Transverse colon (tissue), 4 donors: Measurements from ENCODE around the gene FAM229B.

Experiments used
- POLR2A ChIP-seq: fragments of 450-650 bp; IDR thresholded peaks from one replicate; pipeline ENCODE4 v1.6.1; 2016; ENCODE audit warnings: antibody characterized with exemption, mild to moderate bottlenecking, moderate library complexity
- POLR2AphosphoS5 ChIP-seq, 3 donors: sonication (generic); formaldehyde crosslinking; IDR thresholded peaks; one replicate each; pipeline ENCODE4 v1.6.1; 2016; ENCODE audit warnings: antibody characterized with exemption in 3 of 3
- TF ChIP-seq, protein P1 (sequence below), 5 experiments: fragments of 200-600 bp in 3 of 5; fragments of 450-650 bp in 2 of 5; sonication (generic) in 3 of 5; IDR thresholded peaks; 1 replicate in 2 of 5; 2 replicates in 3 of 5; pipeline ENCODE4 v1.5.1; 2016 to 2017; ENCODE audit warnings: antibody characterized with exemption in 5 of 5, inconsistent platforms in 3 of 5, mild to moderate bottlenecking in 2 of 5, moderate library complexity in 1 of 5

DNA sequence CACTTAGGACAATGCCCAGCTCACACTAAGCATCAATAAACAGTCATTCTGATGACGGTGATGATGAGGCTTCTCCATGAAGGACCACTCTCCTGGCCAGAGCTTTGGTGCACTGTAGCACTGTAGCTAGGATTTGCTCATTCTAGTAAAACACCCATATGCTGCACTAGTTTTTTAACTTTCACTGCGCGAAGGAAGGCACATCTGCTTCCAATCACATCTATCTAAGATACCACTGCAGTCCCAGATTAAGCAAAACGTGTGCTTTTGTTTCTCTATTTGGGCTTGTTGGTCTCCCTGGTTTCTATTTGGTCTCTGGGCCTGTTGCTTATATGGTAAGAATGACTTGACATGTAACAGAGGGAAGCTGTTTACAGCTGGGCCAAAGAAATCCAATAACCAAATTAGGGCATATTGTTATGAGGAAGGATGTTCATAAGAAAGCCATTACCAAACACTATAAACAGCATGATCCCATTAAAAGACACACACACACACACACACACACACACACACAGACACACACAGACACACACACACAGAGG lies 62.4 kb downstream of the FAM229B start:
- TF ChIP-seq POLR2A, result no peak
- TF ChIP-seq, protein P1, sequence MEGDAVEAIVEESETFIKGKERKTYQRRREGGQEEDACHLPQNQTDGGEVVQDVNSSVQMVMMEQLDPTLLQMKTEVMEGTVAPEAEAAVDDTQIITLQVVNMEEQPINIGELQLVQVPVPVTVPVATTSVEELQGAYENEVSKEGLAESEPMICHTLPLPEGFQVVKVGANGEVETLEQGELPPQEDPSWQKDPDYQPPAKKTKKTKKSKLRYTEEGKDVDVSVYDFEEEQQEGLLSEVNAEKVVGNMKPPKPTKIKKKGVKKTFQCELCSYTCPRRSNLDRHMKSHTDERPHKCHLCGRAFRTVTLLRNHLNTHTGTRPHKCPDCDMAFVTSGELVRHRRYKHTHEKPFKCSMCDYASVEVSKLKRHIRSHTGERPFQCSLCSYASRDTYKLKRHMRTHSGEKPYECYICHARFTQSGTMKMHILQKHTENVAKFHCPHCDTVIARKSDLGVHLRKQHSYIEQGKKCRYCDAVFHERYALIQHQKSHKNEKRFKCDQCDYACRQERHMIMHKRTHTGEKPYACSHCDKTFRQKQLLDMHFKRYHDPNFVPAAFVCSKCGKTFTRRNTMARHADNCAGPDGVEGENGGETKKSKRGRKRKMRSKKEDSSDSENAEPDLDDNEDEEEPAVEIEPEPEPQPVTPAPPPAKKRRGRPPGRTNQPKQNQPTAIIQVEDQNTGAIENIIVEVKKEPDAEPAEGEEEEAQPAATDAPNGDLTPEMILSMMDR (IDR thresholded peaks at IDR 0.05), result no peak
- peak in 2 of 3 donors; percentile 34 to 52 for TF ChIP-seq POLR2AphosphoS5 (IDR thresholded peaks at IDR 0.05)
